DOHH2 (cell line): ENCODE measurements around the gene SELENOP.

ENCODE experiments used
- H3F3A ChIP-seq: fragments of 200-600 bp; sonication (generic), shearing (Covaris generic); 2 replicates; pipeline ENCODE4 v1.6.0; 2016; ENCODE audit warnings: antibody characterized with exemption, mild to moderate bottlenecking; ENCODE audit not compliant: control insufficient read depth, insufficient read depth
- H3K27ac ChIP-seq: fragments of 200-600 bp; sonication (generic); 2 replicates; pipeline ENCODE4 v1.5.1; 2014; ENCODE audit warnings: low read depth, mild to moderate bottlenecking, low read length, moderate library complexity
- H3K27me3 ChIP-seq: fragments of 200-600 bp; sonication (generic); 2 replicates; pipeline ENCODE4 v1.6.1; 2014; ENCODE audit warnings: mild to moderate bottlenecking, low read length, mixed read lengths; ENCODE audit not compliant: control insufficient read depth
- H3K36me3 ChIP-seq: fragments of 200-600 bp; sonication (generic); 2 replicates; pipeline ENCODE4 v1.6.1; 2014; ENCODE audit warnings: mild to moderate bottlenecking, low read length, moderate library complexity, mixed read lengths; ENCODE audit not compliant: control insufficient read depth
- H3K4me1 ChIP-seq: fragments of 200-600 bp; sonication (generic); 2 replicates; pipeline ENCODE4 v1.6.1; 2014; ENCODE audit warnings: mild to moderate bottlenecking, low read length, mixed read lengths; ENCODE audit not compliant: control insufficient read depth
- H3K4me2 ChIP-seq: fragments of 200-600 bp; sonication (generic); 2 replicates; pipeline ENCODE4 v1.6.0; 2014; ENCODE audit warnings: mild to moderate bottlenecking, low read length, moderate library complexity
- H3K4me3 ChIP-seq: fragments of 200-600 bp; sonication (generic); 2 replicates; pipeline ENCODE4 v1.5.1; 2014; ENCODE audit warnings: mild to moderate bottlenecking, low read length, mixed read lengths
- H3K79me2 ChIP-seq: fragments of 200-600 bp; sonication (generic); 2 replicates; pipeline ENCODE4 v1.6.1; 2014; ENCODE audit warnings: mild to moderate bottlenecking, low read length, mixed read lengths; ENCODE audit not compliant: control insufficient read depth
- H3K9me2 ChIP-seq: fragments of 200-600 bp; sonication (generic); replicated peaks from 2 replicates; pipeline ENCODE4 v1.6.1; 2014; ENCODE audit warnings: mild to moderate bottlenecking, low read length, mixed read lengths; ENCODE audit not compliant: control insufficient read depth
- H3K9me3 ChIP-seq: fragments of 200-600 bp; sonication (generic); 2 replicates; pipeline ENCODE4 v1.6.1; 2014; ENCODE audit warnings: antibody characterized with exemption, low read length, mixed read lengths; ENCODE audit not compliant: control insufficient read depth, insufficient read depth
- H4K20me1 ChIP-seq: fragments of 200-600 bp; sonication (generic); 2 replicates; pipeline ENCODE4 v1.6.0; 2014; ENCODE audit warnings: low read depth, mild to moderate bottlenecking, antibody characterized with exemption, low read length, moderate library complexity; ENCODE audit not compliant: control insufficient read depth, insufficient read depth
- EZH2phosphoT487 ChIP-seq: fragments of 200-600 bp; sonication (generic); IDR thresholded peaks from 2 replicates; pipeline ENCODE4 v1.6.1; 2017; ENCODE audit warnings: borderline replicate concordance, mild to moderate bottlenecking, antibody characterized with exemption, low read length, moderate library complexity, mixed read lengths
- TF ChIP-seq, protein P1 (sequence below): fragments of 200-600 bp; sonication (generic); IDR thresholded peaks from one replicate; pipeline ENCODE4 v1.5.1; 2014; ENCODE audit warnings: antibody characterized with exemption, mild to moderate bottlenecking, low read depth, low read length; ENCODE audit not compliant: poor library complexity, severe bottlenecking

Gene SELENOP

DNA sequence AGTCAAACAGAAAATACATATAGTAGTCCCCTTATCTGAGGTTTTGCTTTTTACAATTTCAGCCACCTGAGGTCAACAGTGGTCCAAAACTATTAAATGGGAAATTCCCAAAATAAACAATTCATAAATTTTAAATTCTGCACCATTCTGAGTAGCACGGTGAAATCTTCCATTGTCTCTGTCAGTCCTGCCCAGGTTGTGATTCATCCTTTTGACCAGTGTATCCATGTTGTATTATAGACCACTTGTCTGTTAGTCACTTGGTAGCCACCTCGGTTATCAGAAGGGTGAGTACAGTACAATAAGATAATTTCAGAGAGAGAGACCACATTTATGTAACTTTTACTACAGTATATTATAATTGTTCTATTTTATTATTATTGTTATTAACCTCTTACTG, 52.2 kb downstream of the SELENOP start:
- no peaks in the 10 kb centered on the region for H4K20me1 ChIP-seq
- H3K9me3 ChIP-seq, result no peaks in the 10 kb centered on the region
- H3K9me2 ChIP-seq, result no peaks in the 10 kb centered on the region
- TF ChIP-seq, protein P1, sequence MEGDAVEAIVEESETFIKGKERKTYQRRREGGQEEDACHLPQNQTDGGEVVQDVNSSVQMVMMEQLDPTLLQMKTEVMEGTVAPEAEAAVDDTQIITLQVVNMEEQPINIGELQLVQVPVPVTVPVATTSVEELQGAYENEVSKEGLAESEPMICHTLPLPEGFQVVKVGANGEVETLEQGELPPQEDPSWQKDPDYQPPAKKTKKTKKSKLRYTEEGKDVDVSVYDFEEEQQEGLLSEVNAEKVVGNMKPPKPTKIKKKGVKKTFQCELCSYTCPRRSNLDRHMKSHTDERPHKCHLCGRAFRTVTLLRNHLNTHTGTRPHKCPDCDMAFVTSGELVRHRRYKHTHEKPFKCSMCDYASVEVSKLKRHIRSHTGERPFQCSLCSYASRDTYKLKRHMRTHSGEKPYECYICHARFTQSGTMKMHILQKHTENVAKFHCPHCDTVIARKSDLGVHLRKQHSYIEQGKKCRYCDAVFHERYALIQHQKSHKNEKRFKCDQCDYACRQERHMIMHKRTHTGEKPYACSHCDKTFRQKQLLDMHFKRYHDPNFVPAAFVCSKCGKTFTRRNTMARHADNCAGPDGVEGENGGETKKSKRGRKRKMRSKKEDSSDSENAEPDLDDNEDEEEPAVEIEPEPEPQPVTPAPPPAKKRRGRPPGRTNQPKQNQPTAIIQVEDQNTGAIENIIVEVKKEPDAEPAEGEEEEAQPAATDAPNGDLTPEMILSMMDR, result no peak
- no peak for TF ChIP-seq EZH2phosphoT487
- H3F3A ChIP-seq, result no peaks in the 10 kb centered on the region
- peaks cover 19% of the 10 kb centered on the region for H3K36me3 ChIP-seq
- H3K4me2 ChIP-seq, result no peak overlapping the region
- H3K27ac ChIP-seq, result no peak overlapping the region
- peaks cover 14% of the 10 kb centered on the region for H3K4me1 ChIP-seq
- no peak overlapping the region for H3K4me3 ChIP-seq
- H3K79me2 ChIP-seq, result peaks cover 10% of the 10 kb centered on the region
- H3K27me3 ChIP-seq, result no peaks in the 10 kb centered on the region

DNA sequence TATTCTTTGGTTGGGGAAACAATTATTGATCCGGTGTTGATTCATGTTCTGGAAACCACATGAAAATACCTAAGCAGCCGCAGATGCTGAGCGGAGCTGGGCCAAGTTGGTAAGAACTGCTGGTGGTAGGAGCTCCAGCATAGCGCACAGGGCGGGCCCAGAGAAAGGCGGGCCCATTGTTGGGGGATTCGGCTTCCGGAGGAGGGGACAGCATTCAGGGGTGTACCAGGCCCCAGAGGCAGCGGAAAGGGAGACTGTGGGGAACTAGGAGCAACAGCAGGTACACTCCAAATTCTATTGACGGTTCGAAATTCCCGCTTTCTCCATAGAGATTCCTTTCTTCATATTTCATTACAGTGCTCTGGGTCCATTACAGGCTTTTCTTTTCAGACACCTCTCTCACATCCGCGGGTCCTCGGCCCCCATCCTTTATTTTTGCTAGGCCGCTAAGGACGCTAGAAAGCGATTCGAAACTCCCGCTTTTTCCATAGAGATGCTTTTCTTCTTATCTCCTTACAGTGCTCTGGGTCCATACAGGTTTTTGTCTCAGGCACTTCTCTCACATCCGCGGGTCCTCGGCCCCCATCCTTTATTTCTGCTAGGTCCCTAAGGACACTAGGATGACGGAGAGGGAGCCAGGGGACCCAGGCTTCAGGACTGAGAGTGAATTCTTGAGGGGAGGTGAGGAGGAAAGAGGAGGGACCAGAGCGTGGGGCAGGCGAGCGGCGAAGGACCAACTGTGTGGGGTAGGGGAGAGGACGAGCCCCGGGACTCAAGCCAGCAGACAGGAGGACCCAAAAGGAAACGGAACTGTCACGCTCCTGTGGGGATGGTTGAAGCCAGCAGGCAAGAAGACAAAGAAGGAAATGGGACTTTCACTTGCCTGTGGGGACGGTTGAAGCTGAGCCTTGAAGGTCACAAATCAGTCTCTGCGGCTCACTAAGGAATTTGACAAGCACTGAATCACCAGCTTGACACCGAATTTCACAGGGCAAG, 54.8 kb downstream of the SELENOP start, which contains the start of gene CCDC152:
Gene CCDC152, plus strand, starts transcription at position 213 of the 996 bp plus-strand sequence. CDS start 2,304 bp downstream, outside the sequence.
- Histone ChIP-seq H3K9me2 (no peaks in the 10 kb centered on the region), H3K79me2 (peaks cover 10% of the 10 kb centered on the region), H3K4me3 (peak within 1 kb of the TSS; percentile 98), H3K4me1 (peaks cover 14% of the 10 kb centered on the region), H3K36me3 (peaks cover 9% of the 10 kb centered on the region), H3K27me3 (no peaks in the 10 kb centered on the region), H4K20me1 (no peaks in the 10 kb centered on the region), H3F3A (no peaks in the 10 kb centered on the region), H3K9me3 (no peaks in the 10 kb centered on the region), H3K27ac (peak within 1 kb of the TSS; percentile 52), H3K4me2 (peak within 1 kb of the TSS; percentile 99)
- no peak for TF ChIP-seq EZH2phosphoT487
- TF ChIP-seq, protein P1, result no peak

DNA sequence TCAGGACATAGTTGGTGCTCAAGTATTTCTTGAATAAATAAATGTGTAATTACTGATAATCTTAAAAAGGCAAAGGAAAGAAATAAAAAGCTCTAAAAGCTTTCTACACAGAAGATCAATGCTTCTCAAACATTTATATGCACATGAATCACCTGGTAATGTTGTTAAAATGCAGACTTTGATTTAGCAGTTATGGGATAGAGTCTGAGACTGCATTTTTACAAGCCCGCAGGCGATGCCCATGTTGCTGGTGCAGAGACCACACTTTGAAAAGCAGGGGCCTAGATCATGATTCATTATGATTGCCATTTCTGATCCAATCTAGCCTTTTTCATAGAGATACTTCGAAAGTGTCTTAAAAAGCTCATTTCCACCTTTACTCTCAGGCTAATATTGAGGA, 58.6 kb downstream of the SELENOP start:
- Histone ChIP-seq H3K79me2 (peaks cover 10% of the 10 kb centered on the region), H3K9me3 (no peaks in the 10 kb centered on the region), H3F3A (no peaks in the 10 kb centered on the region), H3K36me3 (no peaks in the 10 kb centered on the region), H3K4me1 (peaks cover 14% of the 10 kb centered on the region), H3K27ac (no peak overlapping the region), H3K27me3 (no peaks in the 10 kb centered on the region), H3K4me2 (no peak overlapping the region), H4K20me1 (no peaks in the 10 kb centered on the region), H3K4me3 (no peak overlapping the region), H3K9me2 (no peaks in the 10 kb centered on the region)
- TF ChIP-seq EZH2phosphoT487, result no peak
- TF ChIP-seq, protein P1, result no peak
